ENCODE measurements around the gene GRHL3. TPM values are rescaled to one million over a fixed set of nuclear protein-coding genes. Genes with fewer than 3 reads are reported as not detected.

GRHL3 gene
- total and polyA plus RNA-seq, 2 experiments from 2014 or later = 2.7 to 6.9 TPM

GRCh38 chr1:24290933-24291487 lies 28.1 kb upstream of the GRHL3 start:
- TF ChIP-seq EZH2phosphoT487 (IDR thresholded peaks at IDR 0.05; ENCODE audit: low read depth, severe bottlenecking, unreplicated experiment) = no peak
- TF ChIP-seq CTCF (IDR thresholded peaks at IDR 0.05; ENCODE audit: poor library complexity) = no peak
- TF ChIP-seq EZH2 (IDR thresholded peaks at IDR 0.05; ENCODE audit: borderline replicate concordance) = no peak
- Histone ChIP-seq H3K4me1 (ENCODE audit: insufficient read depth) (peaks cover 5% of the 10 kb centered on the region), H3K9me2 (replicated peaks; ENCODE audit: insufficient read depth) (no peaks in the 10 kb centered on the region), H3K36me3 (replicated peaks; ENCODE audit: insufficient read depth, low read depth) (no peaks in the 10 kb centered on the region), H3K79me2 (no peaks in the 10 kb centered on the region), H3K4me2 (no peak overlapping the region), H3K9me3 (ENCODE audit: low read depth) (no peaks in the 10 kb centered on the region), H4K20me1 (ENCODE audit: insufficient read depth, poor library complexity, severe bottlenecking) (no peaks in the 10 kb centered on the region), H3K4me3 (no peak overlapping the region), H3K27me3 (no peaks in the 10 kb centered on the region), H3K27ac (no peak overlapping the region), H2AFZ (no peak overlapping the region)
- 85% methylated on average over 8 of the region's 8 CpGs for WGBS (ENCODE audit: low lambda C conversion rate, missing lambda C conversion rate)
- no peak for DNase-seq (ENCODE audit: low spot score)

GRCh38 chr1:24292103-24292502 lies 27.1 kb upstream of the GRHL3 start:
- no peak for DNase-seq (ENCODE audit: low spot score)
- no peaks in the 10 kb centered on the region for H3K27me3 ChIP-seq
- H3K4me1 ChIP-seq (ENCODE audit: insufficient read depth) = peaks cover 5% of the 10 kb centered on the region
- H3K79me2 ChIP-seq = no peaks in the 10 kb centered on the region
- no peak overlapping the region for H2AFZ ChIP-seq
- TF ChIP-seq EZH2 (IDR thresholded peaks at IDR 0.05; ENCODE audit: borderline replicate concordance) (no peak), CTCF (IDR thresholded peaks at IDR 0.05; ENCODE audit: poor library complexity) (no peak), EZH2phosphoT487 (IDR thresholded peaks at IDR 0.05; ENCODE audit: low read depth, severe bottlenecking, unreplicated experiment) (no peak)
- no peaks in the 10 kb centered on the region for H3K36me3 ChIP-seq (replicated peaks; ENCODE audit: insufficient read depth, low read depth)
- no peaks in the 10 kb centered on the region for H3K9me3 ChIP-seq (ENCODE audit: low read depth)
- H3K27ac ChIP-seq = no peak overlapping the region
- no peaks in the 10 kb centered on the region for H3K9me2 ChIP-seq (replicated peaks; ENCODE audit: insufficient read depth)
- no peaks in the 10 kb centered on the region for H4K20me1 ChIP-seq (ENCODE audit: insufficient read depth, poor library complexity, severe bottlenecking)
- H3K4me3 ChIP-seq = no peak overlapping the region
- 88% methylated on average over 4 of the region's 4 CpGs for WGBS (ENCODE audit: low lambda C conversion rate, missing lambda C conversion rate)
- no peak overlapping the region for H3K4me2 ChIP-seq

- DNase-seq (ENCODE audit: low spot score) = no peak
- Histone ChIP-seq H3K79me2 (no peaks in the 10 kb centered on the region), H3K4me1 (ENCODE audit: insufficient read depth) (peaks cover 5% of the 10 kb centered on the region), H3K4me3 (no peak overlapping the region), H3K36me3 (replicated peaks; ENCODE audit: insufficient read depth, low read depth) (no peaks in the 10 kb centered on the region), H3K9me2 (replicated peaks; ENCODE audit: insufficient read depth) (no peaks in the 10 kb centered on the region), H3K9me3 (ENCODE audit: low read depth) (no peaks in the 10 kb centered on the region), H3K27me3 (no peaks in the 10 kb centered on the region), H2AFZ (no peak overlapping the region), H4K20me1 (ENCODE audit: insufficient read depth, poor library complexity, severe bottlenecking) (no peaks in the 10 kb centered on the region), H3K27ac (no peak overlapping the region), H3K4me2 (no peak overlapping the region)
- TF ChIP-seq EZH2phosphoT487 (IDR thresholded peaks at IDR 0.05; ENCODE audit: low read depth, severe bottlenecking, unreplicated experiment) = no peak
- no peak for TF ChIP-seq CTCF (IDR thresholded peaks at IDR 0.05; ENCODE audit: poor library complexity)
- TF ChIP-seq EZH2 (IDR thresholded peaks at IDR 0.05; ENCODE audit: borderline replicate concordance) = no peak
- 92% methylated on average over 9 of the region's 9 CpGs for WGBS (ENCODE audit: low lambda C conversion rate, missing lambda C conversion rate)
Observed at GRCh38 chr1:24292887-24293286, 26.3 kb upstream of the GRHL3 start.

All from hepatocyte (in vitro differentiated cells).